RWPE2 (cell line): ENCODE measurements around the gene ZSCAN5A.

Source experiments
- ATAC-seq: fragments of 200-7000 bp; cut with Tn5 transposase; 3 replicates; pipeline ENCODE4 v1.9.1; 2021; ENCODE audit warnings: low read depth
- DNase-seq: peaks from one replicate; pipeline ENCODE4 v3.0.0-alpha.2; 2020; ENCODE audit warnings: low spot score
- H3K27ac ChIP-seq: fragments of 450-650 bp; 2 replicates; pipeline ENCODE4 v1.5.1; 2017; ENCODE audit warnings: mild to moderate bottlenecking; ENCODE audit not compliant: poor library complexity, severe bottlenecking
- H3K27me3 ChIP-seq: fragments of 250-450 bp; sonication (Bioruptor Pico); 2 replicates; pipeline ENCODE4 v1.5.1; 2021; ENCODE audit warnings: mild to moderate bottlenecking, moderate library complexity; ENCODE audit not compliant: insufficient read depth, poor library complexity, severe bottlenecking
- H3K36me3 ChIP-seq: fragments of 250-450 bp; sonication (Bioruptor Pico); 2 replicates; pipeline ENCODE4 v1.5.1; 2020; ENCODE audit warnings: low read depth, mild to moderate bottlenecking, moderate library complexity
- H3K4me1 ChIP-seq: fragments of 250-450 bp; sonication (Bioruptor Pico); 2 replicates; pipeline ENCODE4 v1.5.1; 2021; ENCODE audit warnings: mild to moderate bottlenecking, moderate library complexity; ENCODE audit not compliant: insufficient read depth, poor library complexity, severe bottlenecking
- H3K4me3 ChIP-seq: fragments of 250-450 bp; sonication (Bioruptor Pico); 2 replicates; pipeline ENCODE4 v1.5.1; 2021; ENCODE audit warnings: mild to moderate bottlenecking, moderate library complexity; ENCODE audit not compliant: severe bottlenecking
- H3K9me3 ChIP-seq: fragments of 250-450 bp; sonication (Bioruptor Pico); 2 replicates; pipeline ENCODE4 v1.5.1; 2021; ENCODE audit warnings: mild to moderate bottlenecking, moderate library complexity; ENCODE audit not compliant: severe bottlenecking
- CTCF ChIP-seq: fragments of 450-650 bp; IDR thresholded peaks from one replicate; pipeline ENCODE4 v1.5.1; 2017; ENCODE audit warnings: mild to moderate bottlenecking, moderate library complexity; ENCODE audit not compliant: poor library complexity, severe bottlenecking

The ZSCAN5A gene

GRCh38 chr19:56306016-56306415, 8.6 kb downstream of the ZSCAN5A start:
- Histone ChIP-seq H3K27ac (no peak overlapping the region), H3K27me3 (no peaks in the 10 kb centered on the region), H3K4me3 (no peak overlapping the region), H3K36me3 (peaks cover 11% of the 10 kb centered on the region), H3K9me3 (no peaks in the 10 kb centered on the region), H3K4me1 (no peaks in the 10 kb centered on the region)
- no peak for ATAC-seq
- DNase-seq = no peak
- TF ChIP-seq CTCF = no peak

GRCh38 chr19:56304243-56304642, 10.4 kb downstream of the ZSCAN5A start:
- Histone ChIP-seq H3K4me1 (no peaks in the 10 kb centered on the region), H3K27me3 (no peaks in the 10 kb centered on the region), H3K27ac (no peak overlapping the region), H3K9me3 (no peaks in the 10 kb centered on the region), H3K4me3 (no peak overlapping the region), H3K36me3 (peaks cover 8% of the 10 kb centered on the region)
- ATAC-seq = no peak
- no peak for TF ChIP-seq CTCF
- no peak for DNase-seq

- no peak for ATAC-seq
- H3K9me3 ChIP-seq = no peaks in the 10 kb centered on the region
- TF ChIP-seq CTCF = no peak
- no peaks in the 10 kb centered on the region for H3K36me3 ChIP-seq
- no peaks in the 10 kb centered on the region for H3K27me3 ChIP-seq
- no peak overlapping the region for H3K27ac ChIP-seq
- DNase-seq = no peak
- no peak overlapping the region for H3K4me3 ChIP-seq
- H3K4me1 ChIP-seq = no peaks in the 10 kb centered on the region
Measured at GRCh38 chr19:56301886-56302620, 12.6 kb downstream of the ZSCAN5A start.

GRCh38 chr19:56301155-56301554, 13.5 kb downstream of the ZSCAN5A start:
- H3K4me1 ChIP-seq = peaks cover under 1% of the 10 kb centered on the region
- H3K9me3 ChIP-seq = no peaks in the 10 kb centered on the region
- no peak overlapping the region for H3K4me3 ChIP-seq
- TF ChIP-seq CTCF = no peak
- H3K27me3 ChIP-seq = no peaks in the 10 kb centered on the region
- H3K36me3 ChIP-seq = no peaks in the 10 kb centered on the region
- DNase-seq (no peak), ATAC-seq (no peak)
- H3K27ac ChIP-seq = no peak overlapping the region

- no peak for TF ChIP-seq CTCF
- Histone ChIP-seq H3K9me3 (no peaks in the 10 kb centered on the region), H3K36me3 (no peaks in the 10 kb centered on the region), H3K4me3 (no peak overlapping the region), H3K27me3 (no peaks in the 10 kb centered on the region), H3K4me1 (peaks cover 15% of the 10 kb centered on the region), H3K27ac (no peak overlapping the region)
- DNase-seq = no peak
- ATAC-seq = no peak
Measured at GRCh38 chr19:56299688-56300087, 15.0 kb downstream of the ZSCAN5A start.
